Right cardiac atrium (tissue), 5 donors: Measurements from ENCODE around the gene LTBP4. TPM values are rescaled to one million over a fixed set of nuclear protein-coding genes. Genes with fewer than 3 reads are reported as not detected.

ENCODE experiments used
- ATAC-seq, 2 donors: fragments of 200-7000 bp; cut with Tn5 transposase; one replicate each; pipeline versions ENCODE4 v1.8.0 to v1.9.1; 2020; ENCODE audit warnings: moderate library complexity in 2 of 2, mild to moderate bottlenecking in 1 of 2
- DNase-seq, 3 donors: peaks; one replicate each; pipeline ENCODE4 v3.0.0-alpha.2; 2020
- H3K27ac ChIP-seq: one replicate; pipeline ENCODE4 v1.5.1; 2013; ENCODE audit warnings: mild to moderate bottlenecking, low read length, control low read depth, moderate library complexity
- H3K27me3 ChIP-seq: one replicate; pipeline ENCODE4 v1.6.1; 2013; ENCODE audit not compliant: control insufficient read depth, insufficient read depth
- H3K4me1 ChIP-seq: one replicate; pipeline ENCODE4 v1.6.1; 2013; ENCODE audit warnings: low read length; ENCODE audit not compliant: control insufficient read depth, insufficient read depth
- H3K4me3 ChIP-seq: one replicate; pipeline ENCODE4 v1.5.1; 2013; ENCODE audit warnings: low read length, control low read depth
- H3K9me3 ChIP-seq: one replicate; pipeline ENCODE4 v1.6.1; 2013; ENCODE audit warnings: low read length; ENCODE audit not compliant: control insufficient read depth
- WGBS: extraction: QIAGEN DNeasy Blood & Tissue Kit; methylation state at CpG from one replicate; pipeline ENCODE4 v1.1.7; 2013; 5-methylcytosine and 5-hydroxymethylcytosine counted together
- intact Hi-C, 4 donors: fragments of 100-400 bp; cut with DNase I; formaldehyde crosslinking; loops; one replicate each; pipeline versions ENCODE4 v1.11.0 to v1.14.0; 2022 to 2023
- long read RNA-seq, 4 donors: library from polyadenylated mRNA; unstranded; transcript quantifications; one replicate each; pipeline ENCODE4 v2.0.0, GENCODE V29; 2020 to 2021
- polyA plus RNA-seq: library from polyadenylated mRNA; stranded (reverse); fragments of 200-250 nt; gene quantifications from one replicate; pipeline ENCODE4 v1.2.3, GENCODE V29; 2013
- total RNA-seq, 4 donors: library from RNA; stranded (reverse); fragmentation: NEBNext Ultra II Directional; extraction: Animal tissue kit (Norgen Biotek cat#: 25700); gene quantifications; one replicate each; pipeline ENCODE4 v1.2.1, GENCODE V29; 2021
- donor health status: healthy with polysubstance abuse.
- donor health status: DM: no; HTN: yes; CAD: no.
- donor health status: DM: no; HTN: no; CAD: no.
- donor health status: DM: no; HTN: yes; CAD: no; lungs with severe emphysema.
- donor health status: DM: yes; HTN: yes; CAD: no.

Gene LTBP4, protein sequence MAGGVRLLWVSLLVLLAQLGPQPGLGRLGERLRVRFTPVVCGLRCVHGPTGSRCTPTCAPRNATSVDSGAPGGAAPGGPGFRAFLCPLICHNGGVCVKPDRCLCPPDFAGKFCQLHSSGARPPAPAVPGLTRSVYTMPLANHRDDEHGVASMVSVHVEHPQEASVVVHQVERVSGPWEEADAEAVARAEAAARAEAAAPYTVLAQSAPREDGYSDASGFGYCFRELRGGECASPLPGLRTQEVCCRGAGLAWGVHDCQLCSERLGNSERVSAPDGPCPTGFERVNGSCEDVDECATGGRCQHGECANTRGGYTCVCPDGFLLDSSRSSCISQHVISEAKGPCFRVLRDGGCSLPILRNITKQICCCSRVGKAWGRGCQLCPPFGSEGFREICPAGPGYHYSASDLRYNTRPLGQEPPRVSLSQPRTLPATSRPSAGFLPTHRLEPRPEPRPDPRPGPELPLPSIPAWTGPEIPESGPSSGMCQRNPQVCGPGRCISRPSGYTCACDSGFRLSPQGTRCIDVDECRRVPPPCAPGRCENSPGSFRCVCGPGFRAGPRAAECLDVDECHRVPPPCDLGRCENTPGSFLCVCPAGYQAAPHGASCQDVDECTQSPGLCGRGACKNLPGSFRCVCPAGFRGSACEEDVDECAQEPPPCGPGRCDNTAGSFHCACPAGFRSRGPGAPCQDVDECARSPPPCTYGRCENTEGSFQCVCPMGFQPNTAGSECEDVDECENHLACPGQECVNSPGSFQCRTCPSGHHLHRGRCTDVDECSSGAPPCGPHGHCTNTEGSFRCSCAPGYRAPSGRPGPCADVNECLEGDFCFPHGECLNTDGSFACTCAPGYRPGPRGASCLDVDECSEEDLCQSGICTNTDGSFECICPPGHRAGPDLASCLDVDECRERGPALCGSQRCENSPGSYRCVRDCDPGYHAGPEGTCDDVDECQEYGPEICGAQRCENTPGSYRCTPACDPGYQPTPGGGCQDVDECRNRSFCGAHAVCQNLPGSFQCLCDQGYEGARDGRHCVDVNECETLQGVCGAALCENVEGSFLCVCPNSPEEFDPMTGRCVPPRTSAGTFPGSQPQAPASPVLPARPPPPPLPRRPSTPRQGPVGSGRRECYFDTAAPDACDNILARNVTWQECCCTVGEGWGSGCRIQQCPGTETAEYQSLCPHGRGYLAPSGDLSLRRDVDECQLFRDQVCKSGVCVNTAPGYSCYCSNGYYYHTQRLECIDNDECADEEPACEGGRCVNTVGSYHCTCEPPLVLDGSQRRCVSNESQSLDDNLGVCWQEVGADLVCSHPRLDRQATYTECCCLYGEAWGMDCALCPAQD (N-terminal part only)
- total RNA-seq (100 to 1,000 TPM; 307 to 473 (median 324) TPM), polyA plus RNA-seq (216 TPM)
- long read RNA-seq, donor 1, full-length matches to known transcripts, result 17 of 292 reads
- long read RNA-seq, donor 1, partial matches to known transcripts, result 220 of 292 reads
- long read RNA-seq, donor 1, other reads (novel, unspliced or antisense), result 55 of 292 reads
- long read RNA-seq, donor 2, full-length matches to known transcripts, result 55 of 353 reads
- long read RNA-seq, donor 2, partial matches to known transcripts, result 210 of 353 reads
- long read RNA-seq, donor 2, other reads (novel, unspliced or antisense), result 88 of 353 reads
- long read RNA-seq, donor 3, full-length matches to known transcripts, result 16 of 347 reads
- long read RNA-seq, donor 3, partial matches to known transcripts, result 268 of 347 reads
- long read RNA-seq, donor 3, other reads (novel, unspliced or antisense), result 63 of 347 reads
- long read RNA-seq, donor 4, full-length matches to known transcripts, result 27 of 280 reads
- long read RNA-seq, donor 4, partial matches to known transcripts, result 152 of 280 reads
- long read RNA-seq, donor 4, other reads (novel, unspliced or antisense), result 101 of 280 reads

DNA sequence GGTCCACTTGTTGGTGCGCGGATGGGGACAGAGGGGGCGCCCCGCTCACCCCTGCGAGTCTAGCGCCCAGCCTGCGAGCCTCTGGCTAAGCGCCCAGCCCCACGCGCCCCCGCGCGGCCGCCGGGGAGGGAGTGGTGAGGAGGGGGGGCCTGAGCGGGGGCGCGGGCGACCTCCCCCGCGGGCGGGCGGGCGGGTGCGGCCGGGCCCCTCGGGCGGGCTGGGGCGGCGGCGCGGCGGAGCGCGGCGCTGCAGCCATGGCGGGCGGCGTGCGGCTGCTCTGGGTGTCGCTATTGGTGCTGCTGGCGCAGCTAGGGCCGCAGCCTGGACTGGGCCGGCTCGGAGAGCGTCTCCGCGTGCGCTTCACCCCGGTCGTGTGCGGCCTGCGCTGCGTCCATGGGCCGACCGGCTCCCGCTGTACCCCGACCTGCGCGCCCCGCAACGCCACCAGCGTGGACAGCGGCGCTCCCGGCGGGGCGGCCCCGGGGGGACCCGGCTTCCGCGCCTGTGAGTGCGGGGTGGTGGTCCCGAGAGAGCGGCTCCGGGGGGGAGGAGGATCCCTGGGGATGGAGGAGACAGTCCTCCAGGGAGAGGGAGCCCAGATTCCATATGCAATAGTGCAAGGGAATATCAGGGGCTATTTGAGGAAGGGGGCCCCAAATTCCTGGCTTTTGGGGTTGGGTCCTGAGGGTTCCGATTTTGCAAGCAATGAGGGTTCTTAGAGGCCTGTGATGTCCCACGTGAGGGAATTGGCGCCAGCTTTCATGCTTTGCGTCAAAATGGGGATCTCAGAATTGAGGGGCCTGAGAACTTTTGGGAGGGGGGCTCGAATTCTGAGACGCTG lies at the start of gene LTBP4:
Gene LTBP4 (plus strand): TSS at position 236 of the 841 bp plus-strand sequence. CDS start 19 bp downstream, at position 255.
- Histone ChIP-seq H3K4me1 (peaks cover 4% of the 10 kb centered on the region), H3K4me3 (peak within 1 kb of the TSS; percentile 55), H3K9me3 (no peaks in the 10 kb centered on the region), H3K27me3 (no peaks in the 10 kb centered on the region), H3K27ac (peak within 1 kb of the TSS; percentile 62)
- 1% methylated on average over 82 of the region's 82 CpGs for WGBS
- DNase-seq, result peak; percentile 76 to 94 (median 92)
- no peak for ATAC-seq
- intact Hi-C loops, result loop anchor here in 1 of 4 donors (10.0 kb wide), 1 partner anchor 137 kb away; the partner anchor contains the start of genes BLVRB and SPTBN4

DNA sequence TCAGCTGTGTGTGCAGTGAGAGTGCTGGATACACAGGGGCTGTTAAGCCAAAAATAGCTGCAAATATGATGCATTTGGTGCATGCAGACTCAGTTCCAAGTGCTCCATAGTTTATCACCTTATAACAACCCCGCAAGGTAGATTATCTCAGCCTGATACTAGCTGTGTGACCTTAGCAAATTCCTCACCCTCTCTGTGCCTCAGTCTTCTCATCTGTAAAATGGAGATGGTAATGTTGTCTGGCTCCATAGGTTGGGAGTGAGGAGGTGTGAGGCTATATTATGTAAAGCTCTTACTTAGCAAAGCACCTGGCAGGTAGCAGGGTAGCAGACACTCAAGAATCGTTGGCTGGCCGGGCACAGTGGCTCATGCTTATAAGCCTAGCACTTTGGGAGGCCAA lies 48.3 kb upstream of the LTBP4 start:
- intact Hi-C loops, result no loop called here

DNA sequence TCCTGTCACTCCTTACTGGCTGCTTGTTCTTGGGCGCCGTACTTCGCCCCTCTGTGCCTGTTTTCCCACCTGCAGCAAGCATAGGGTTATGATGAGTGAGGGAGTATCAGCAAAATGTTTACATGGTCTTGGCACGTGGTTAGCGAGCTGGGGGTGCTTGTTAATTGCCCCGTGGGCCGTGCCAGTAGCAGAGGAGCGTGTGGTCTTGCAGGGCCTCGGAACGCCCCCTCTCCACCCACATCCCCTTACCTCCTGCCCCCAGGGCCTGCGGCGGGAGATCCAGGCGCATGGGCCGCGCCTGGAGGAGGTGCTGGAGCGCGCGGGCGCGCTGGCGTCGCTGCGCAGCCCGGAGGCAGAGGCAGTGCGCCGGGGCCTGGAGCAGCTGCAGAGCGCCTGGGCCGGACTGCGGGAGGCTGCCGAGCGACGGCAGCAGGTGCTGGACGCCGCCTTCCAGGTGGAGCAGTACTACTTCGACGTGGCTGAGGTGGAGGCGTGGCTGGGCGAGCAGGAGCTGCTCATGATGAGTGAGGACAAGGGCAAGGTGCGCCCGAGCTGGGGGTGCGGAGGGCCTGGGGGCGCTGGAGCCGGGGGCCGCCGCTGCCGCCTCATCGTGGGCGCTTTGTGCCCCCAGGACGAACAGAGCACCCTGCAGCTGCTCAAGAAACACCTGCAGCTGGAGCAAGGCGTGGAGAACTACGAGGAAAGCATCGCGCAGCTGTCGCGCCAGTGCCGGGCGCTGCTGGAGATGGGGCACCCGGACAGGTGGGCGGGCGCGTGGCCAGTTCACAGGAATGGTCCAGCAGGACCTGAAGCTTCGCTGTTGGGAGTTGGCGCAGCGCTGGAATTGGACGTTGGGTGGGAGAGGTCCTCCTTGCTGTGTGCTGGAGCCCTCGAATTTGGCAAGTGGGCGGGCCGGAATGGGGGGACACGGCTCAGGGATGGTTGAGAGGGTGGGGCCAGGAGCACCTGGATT lies 47.0 kb upstream of the LTBP4 start:
- intact Hi-C loops, result no loop called here
- no peak overlapping the region for H3K4me3 ChIP-seq
- H3K27me3 ChIP-seq, result no peaks in the 10 kb centered on the region
- no peaks in the 10 kb centered on the region for H3K4me1 ChIP-seq
- ATAC-seq, result no peak
- 24% methylated on average over 69 of the region's 69 CpGs for WGBS
- no peak for DNase-seq
- H3K9me3 ChIP-seq, result no peaks in the 10 kb centered on the region
- H3K27ac ChIP-seq, result no peak overlapping the region

More for the DNA sequence above, 48.3 kb upstream of the LTBP4 start:
- Histone ChIP-seq H3K27ac (no peak overlapping the region), H3K9me3 (no peaks in the 10 kb centered on the region), H3K27me3 (no peaks in the 10 kb centered on the region), H3K4me1 (no peaks in the 10 kb centered on the region), H3K4me3 (no peak overlapping the region)
- WGBS, result 91% methylated on average over 3 of the region's 3 CpGs
- ATAC-seq (no peak), DNase-seq (no peak)

DNA sequence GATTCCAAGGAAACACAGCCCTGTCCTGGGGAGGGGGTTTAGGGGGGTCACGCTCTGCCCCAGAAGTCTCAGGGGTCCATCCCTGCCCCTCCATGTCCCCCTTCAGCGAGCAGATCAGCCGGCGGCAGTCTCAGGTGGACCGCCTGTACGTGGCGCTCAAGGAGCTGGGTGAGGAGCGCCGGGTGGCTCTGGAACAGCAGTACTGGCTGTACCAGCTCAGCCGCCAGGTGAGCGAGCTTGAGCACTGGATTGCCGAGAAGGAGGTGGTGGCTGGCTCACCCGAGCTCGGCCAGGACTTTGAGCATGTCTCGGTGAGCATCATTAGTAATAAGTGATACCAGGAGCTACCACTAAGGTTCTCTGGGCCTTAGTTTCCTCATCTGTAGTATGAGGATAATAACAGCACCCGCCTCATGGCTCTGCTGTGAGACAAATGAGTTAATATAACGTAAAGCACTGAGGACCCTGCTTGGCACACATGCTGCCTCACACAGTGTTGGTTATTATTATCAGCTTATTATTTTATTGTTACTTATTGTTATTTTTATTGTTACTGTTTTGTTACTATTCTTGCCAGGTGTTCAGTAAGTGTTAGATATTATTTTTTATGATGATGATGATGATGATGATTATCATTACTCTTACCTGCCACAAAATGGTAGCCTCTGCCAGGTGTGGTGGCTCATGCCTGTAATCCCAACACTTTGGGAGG lies 45.0 kb upstream of the LTBP4 start:
- 79% methylated on average over 17 of the region's 17 CpGs for WGBS
- no peaks in the 10 kb centered on the region for H3K27me3 ChIP-seq
- intact Hi-C loops, result no loop called here

DNA sequence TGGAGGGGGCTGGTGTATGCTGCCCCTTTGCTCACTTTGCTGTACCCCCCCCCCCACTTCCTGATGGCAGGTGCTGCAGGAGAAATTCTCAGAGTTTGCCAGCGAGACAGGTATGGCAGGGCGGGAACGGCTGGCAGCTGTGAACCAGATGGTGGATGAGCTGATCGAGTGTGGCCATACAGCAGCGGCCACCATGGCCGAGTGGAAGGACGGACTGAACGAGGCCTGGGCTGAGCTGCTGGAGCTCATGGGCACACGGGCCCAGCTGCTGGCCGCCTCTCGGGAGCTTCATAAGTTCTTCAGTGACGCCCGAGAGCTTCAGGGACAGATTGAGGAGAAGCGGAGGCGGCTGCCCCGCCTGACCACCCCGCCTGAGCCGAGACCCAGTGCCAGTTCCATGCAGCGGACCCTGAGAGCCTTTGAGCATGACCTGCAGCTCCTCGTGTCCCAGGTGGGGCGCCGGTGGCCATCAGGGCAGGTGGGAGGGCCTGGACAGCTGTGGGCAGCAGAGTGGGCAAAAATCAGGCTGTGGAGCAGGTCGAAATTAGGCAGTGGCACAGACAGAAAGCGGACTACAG lies 44.1 kb upstream of the LTBP4 start:
- ATAC-seq (no peak), DNase-seq (no peak)
- Histone ChIP-seq H3K27ac (no peak overlapping the region), H3K9me3 (no peaks in the 10 kb centered on the region), H3K4me1 (no peaks in the 10 kb centered on the region), H3K4me3 (no peak overlapping the region), H3K27me3 (no peaks in the 10 kb centered on the region)
- 81% methylated on average over 24 of the region's 24 CpGs for WGBS
- intact Hi-C loops, result no loop called here

More for the DNA sequence above, 45.0 kb upstream of the LTBP4 start:
- Histone ChIP-seq H3K9me3 (no peaks in the 10 kb centered on the region), H3K4me1 (no peaks in the 10 kb centered on the region), H3K27ac (no peak overlapping the region), H3K4me3 (no peak overlapping the region)
- DNase-seq (no peak), ATAC-seq (no peak)

DNA sequence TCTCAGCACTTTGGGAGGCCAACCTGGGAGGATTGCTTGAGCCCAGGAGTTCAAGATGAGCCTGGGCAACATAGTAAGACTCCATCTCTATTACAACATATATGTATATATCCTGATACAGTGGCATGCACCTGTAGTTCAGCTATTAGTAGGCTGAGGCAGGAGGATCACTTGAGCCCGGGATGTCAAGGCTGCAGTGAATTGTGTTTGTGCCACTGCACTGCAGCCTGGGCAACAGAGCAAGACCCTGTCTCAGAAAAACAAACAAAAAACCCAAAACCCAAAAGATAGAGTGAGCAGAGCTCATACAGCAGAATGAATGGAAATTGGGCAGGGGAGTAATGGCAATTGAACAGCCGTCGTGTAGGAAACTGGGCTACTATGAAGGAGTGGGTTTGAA lies 41.8 kb upstream of the LTBP4 start:
- no peak for DNase-seq
- H3K9me3 ChIP-seq, result no peaks in the 10 kb centered on the region
- no peak overlapping the region for H3K4me3 ChIP-seq
- no peaks in the 10 kb centered on the region for H3K4me1 ChIP-seq
- no peaks in the 10 kb centered on the region for H3K27me3 ChIP-seq
- no peak overlapping the region for H3K27ac ChIP-seq
- 82% methylated on average over 3 of the region's 3 CpGs for WGBS
- intact Hi-C loops, result no loop called here
- ATAC-seq, result no peak

DNA sequence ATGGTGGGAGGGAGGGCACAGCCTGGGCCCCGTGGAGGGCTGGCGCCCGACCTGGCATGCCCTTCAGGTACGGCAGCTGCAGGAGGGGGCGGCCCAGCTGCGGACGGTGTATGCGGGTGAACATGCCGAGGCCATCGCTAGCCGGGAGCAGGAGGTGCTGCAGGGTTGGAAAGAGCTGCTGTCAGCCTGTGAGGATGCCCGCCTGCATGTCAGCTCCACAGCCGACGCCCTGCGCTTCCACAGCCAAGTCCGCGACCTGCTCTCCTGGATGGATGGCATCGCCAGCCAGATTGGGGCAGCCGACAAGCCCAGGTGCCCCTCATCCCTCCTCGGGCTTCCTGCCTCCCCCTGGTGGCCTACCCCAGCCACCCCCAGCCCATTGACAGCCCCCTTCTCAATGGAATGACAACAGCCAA lies 41.1 kb upstream of the LTBP4 start:
- no peaks in the 10 kb centered on the region for H3K27me3 ChIP-seq
- 70% methylated on average over 20 of the region's 20 CpGs for WGBS

DNA sequence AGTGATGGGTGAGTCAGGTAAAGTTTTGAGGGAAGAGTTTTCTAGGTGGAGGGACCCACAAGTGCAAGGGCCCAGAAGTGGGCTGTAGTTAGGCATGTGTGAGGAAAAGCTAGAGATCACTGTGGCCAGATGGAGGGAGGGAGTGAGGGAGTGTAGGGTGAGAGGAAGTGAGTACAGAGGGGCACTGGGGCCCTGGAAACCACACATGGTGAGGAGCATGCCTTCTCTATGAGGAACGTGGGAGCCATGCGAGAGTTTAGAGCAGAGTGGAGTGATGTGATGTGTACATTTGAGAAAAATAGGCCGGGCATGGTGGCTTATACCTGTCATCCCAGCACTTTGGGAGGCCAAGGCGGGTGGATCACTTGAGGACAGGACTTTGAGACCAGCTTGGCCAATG lies 39.2 kb upstream of the LTBP4 start:
- DNase-seq (no peak), ATAC-seq (no peak)
- Histone ChIP-seq H3K9me3 (no peaks in the 10 kb centered on the region), H3K27ac (no peak overlapping the region), H3K4me1 (no peaks in the 10 kb centered on the region), H3K27me3 (no peaks in the 10 kb centered on the region), H3K4me3 (no peak overlapping the region)
- intact Hi-C loops, result no loop called here
- 68% methylated on average over 4 of the region's 4 CpGs for WGBS

More for the DNA sequence above, 41.1 kb upstream of the LTBP4 start:
- Histone ChIP-seq H3K4me3 (no peak overlapping the region), H3K4me1 (no peaks in the 10 kb centered on the region), H3K27ac (no peak overlapping the region), H3K9me3 (no peaks in the 10 kb centered on the region)
- DNase-seq (no peak), ATAC-seq (no peak)
- intact Hi-C loops, result no loop called here
